GM12872 (cell line): ENCODE measurements around the gene HYLS1.
A peak's percentile ranks its signal among the peaks of the same experiment; 100 is the strongest.

Source experiments
- TF ChIP-seq, protein P1 (sequence below): IDR thresholded peaks from 3 replicates; pipeline ENCODE4 v1.5.1; 2011; ENCODE audit warnings: low read depth, mild to moderate bottlenecking, low read length, moderate library complexity; ENCODE audit not compliant: insufficient read depth

Gene HYLS1

DNA sequence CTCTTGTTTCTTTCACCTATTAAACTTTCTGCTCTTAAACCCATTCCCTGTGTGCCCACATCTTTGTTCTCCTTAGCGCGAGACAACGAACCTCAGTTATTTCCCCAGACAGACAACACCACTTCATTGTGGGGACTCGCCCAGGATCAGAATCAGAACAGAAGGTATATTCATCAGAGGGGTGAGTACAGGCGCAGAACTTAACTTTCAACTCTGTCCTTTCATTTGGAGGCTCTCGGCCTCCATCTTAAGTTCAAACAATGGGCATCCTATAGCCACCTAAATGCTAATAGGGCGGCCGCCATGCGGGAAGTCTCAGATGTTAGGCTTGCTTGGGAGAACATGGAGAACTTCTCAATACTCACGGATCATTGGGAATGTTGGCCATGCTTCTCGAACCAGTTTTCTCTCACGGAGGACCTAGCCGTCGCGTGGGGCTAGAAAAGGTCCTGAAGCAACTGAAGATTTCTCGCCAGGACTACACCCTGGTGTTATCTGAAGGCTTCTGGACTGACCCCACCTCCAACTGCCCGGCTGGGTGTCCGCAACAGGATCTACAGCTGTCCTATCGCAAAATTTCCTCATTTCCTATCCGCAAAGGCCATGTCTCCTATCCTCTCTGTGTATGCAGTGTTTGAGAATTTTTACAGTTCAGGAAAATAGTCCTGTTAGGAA lies 13.4 kb upstream of the HYLS1 start:
- TF ChIP-seq, protein P1, sequence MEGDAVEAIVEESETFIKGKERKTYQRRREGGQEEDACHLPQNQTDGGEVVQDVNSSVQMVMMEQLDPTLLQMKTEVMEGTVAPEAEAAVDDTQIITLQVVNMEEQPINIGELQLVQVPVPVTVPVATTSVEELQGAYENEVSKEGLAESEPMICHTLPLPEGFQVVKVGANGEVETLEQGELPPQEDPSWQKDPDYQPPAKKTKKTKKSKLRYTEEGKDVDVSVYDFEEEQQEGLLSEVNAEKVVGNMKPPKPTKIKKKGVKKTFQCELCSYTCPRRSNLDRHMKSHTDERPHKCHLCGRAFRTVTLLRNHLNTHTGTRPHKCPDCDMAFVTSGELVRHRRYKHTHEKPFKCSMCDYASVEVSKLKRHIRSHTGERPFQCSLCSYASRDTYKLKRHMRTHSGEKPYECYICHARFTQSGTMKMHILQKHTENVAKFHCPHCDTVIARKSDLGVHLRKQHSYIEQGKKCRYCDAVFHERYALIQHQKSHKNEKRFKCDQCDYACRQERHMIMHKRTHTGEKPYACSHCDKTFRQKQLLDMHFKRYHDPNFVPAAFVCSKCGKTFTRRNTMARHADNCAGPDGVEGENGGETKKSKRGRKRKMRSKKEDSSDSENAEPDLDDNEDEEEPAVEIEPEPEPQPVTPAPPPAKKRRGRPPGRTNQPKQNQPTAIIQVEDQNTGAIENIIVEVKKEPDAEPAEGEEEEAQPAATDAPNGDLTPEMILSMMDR, result no peak

DNA sequence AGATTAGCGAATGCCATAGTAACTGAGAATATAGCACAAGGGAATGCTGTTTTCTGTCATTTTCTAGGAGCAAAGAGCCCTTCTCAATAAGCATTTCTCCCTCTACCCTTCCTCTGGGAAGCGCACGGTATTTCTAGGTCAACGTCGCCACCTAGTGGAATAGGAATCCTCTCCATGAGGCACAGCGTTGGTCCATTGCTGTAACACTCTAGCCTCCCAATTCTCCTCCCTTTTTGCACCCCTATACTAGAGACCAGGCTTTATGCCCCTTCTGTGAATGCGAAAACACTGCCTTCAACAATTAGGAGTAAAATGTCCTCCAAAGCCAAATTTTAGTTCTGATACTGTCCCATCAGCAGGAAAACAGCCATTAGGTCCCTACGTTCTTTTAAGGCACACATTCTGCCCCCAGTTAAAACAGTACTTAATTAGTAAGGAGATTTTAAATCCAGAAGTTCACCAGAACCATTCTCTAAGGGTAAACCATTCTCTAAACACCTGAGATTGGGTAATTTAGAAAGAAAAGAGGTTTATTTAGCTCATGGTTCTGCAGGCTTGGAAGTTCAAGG lies 12.8 kb upstream of the HYLS1 start:
- TF ChIP-seq, protein P1, result peak; percentile 85

DNA sequence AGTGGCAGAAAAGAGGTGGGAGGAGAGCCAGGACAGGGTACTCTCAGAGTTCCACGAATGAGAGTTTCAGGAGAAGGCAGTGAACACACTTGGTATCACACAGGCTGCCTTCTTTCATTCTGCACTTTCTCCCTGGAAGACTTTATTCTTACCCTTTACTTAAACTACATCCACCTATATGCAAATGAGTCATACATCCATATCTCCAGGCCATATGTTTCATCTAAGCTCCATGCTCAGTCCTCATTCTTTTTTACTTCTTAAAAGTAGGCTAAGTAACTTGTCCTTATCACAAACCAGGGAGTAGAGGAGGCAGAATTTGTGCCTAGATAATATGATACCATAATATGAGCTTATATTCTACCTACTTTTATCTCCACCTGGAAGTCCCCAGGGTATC lies 6.2 kb upstream of the HYLS1 start:
- TF ChIP-seq, protein P1, result no peak

DNA sequence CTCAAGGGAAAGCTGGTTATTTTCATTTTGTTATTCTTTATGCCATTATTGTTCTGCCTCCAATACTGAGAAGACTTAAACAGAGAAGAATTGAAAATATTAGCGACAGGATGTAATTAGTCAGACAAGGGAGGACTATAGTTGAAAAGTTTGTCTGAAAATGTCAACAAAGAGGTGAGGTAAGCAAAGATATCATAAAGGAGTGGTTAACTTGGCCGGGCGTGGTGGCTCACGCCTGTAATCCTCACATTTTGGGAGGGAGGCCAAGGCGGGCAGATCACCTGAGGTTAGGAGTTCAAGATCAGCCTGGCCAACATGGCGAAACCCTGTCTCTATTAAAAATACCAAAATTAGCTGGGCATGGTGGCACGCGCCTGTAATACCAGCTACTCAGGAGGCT lies 4.1 kb upstream of the HYLS1 start:
- TF ChIP-seq, protein P1, result no peak

DNA sequence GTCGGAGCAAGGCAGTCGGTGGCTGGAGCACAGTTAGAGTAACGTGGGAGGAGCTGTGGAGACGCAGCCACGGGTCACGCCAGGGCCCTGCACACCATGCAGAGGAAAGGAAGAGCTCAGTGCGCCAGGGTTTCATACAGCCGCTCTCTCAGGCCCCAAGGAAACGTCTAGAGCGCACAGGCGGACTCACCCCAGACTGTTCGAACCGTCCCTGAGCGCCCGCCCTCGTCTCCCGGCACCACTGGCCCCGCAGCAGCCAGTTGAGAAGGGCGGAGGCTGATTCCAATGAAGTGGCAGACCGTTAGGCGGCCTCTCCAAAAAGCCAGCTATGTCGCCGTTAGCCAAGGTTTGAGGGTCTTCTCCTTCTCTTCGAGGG lies 483 bp upstream of the HYLS1 start:
- TF ChIP-seq, protein P1, result no peak

DNA sequence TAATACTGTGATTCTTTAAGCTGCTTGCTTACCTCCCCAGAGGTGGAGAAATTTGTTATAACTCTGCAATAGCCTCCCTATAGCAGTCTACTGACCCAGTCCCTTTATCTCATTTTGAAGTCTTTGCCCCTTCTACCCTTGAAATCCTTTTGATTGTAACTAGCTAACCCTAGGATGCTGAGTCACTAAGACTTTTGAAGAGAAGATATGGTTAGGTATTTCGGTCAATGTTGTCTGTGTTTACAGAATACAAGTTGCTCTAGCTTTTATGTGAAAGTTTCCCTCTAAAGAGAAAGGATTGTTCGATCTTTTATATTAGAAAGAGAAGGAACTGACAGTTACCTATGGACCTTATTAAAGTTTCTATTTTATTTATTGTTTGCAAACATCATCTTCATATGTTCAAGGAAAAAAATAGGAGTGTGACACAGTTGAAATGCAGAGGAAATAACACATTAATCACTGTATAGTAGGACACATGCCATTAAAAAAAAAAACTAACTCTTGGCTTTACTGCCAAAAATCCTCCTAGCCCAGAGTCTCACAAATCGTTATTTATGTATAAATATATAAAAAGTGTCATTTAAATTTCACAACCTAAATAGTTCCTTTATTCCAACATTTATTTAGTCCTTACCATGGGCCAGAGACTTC lies 3.1 kb downstream of the HYLS1 start:
- TF ChIP-seq, protein P1, result no peak

DNA sequence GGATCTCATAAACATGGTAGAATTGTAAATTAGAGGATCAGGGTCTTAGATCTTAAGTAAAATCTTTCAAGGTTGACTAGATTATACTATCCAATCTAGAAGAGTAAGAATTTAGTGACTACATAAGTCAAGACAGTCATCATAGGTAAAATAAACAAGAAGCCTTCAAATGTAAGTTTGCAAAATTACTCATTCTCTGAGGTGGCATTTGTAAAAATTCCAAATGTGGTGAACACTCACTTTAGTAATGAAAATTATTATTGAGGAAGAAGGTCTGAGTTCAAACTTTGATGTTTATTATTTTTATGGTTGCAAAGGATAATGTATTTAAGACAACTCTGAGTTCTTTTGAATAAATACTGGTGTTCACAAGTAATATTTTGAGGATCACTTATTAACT lies 4.6 kb downstream of the HYLS1 start:
- TF ChIP-seq, protein P1, result no peak
